ENCODE data around the gene TBCD.

DNA sequence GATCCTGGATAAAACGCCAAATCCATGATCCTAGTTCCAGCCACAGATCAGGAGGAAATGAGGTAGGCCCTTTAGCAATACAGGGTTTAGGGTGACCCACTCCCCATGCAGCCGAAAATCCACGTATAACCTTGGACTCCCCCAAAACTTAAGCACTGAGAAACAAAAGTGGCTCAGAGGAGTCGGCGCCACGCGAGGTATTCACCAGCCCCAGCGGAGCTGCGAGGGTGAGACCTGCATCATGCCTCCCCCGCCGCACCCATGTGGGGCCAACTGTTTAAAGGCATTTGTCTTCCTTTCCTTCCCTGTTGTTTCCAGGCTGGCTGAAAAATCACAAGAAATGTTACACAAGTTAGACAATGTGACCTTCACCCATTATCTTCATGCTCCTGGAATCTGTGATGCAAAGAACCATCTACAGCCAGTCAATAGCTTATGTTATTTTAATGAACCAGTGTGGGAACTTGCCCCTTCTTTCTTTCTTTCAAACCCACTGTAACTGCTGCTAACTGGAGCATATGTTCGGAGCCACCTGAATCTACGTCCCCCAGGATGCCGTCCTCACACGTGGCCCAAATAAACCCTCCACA is 229.4 kb downstream of the TBCD start:
- no peak for TF ChIP-seq EZH2 (IDR thresholded peaks at IDR 0.05; ENCODE audit: insufficient read depth, poor library complexity, severe bottlenecking)
- no peak for TF ChIP-seq EZH2phosphoT487 (IDR thresholded peaks at IDR 0.05; ENCODE audit: insufficient read depth, low read depth)
